GM21423 (cell line): ENCODE results near the gene TDRD12.

ENCODE experiments used
- ATAC-seq: cut with Tn5 transposase; IDR thresholded peaks from one replicate; pipeline ENCODE4 v1.9.1; 2021; ENCODE audit warnings: mild to moderate bottlenecking, moderate library complexity; ENCODE audit not compliant: unreplicated experiment

Gene TDRD12

GRCh38 chr19:32800754-32801153 lies 81.2 kb downstream of the TDRD12 start:
- ATAC-seq: no peak

GRCh38 chr19:32802840-32803239 lies 83.3 kb downstream of the TDRD12 start:
- ATAC-seq: no peak

GRCh38 chr19:32808236-32808635 lies 88.7 kb downstream of the TDRD12 start:
- ATAC-seq: no peak

GRCh38 chr19:32809254-32809653 lies 89.7 kb downstream of the TDRD12 start:
- ATAC-seq: no peak

GRCh38 chr19:32809754-32810153 lies 90.2 kb downstream of the TDRD12 start:
- no peak for ATAC-seq

GRCh38 chr19:32810452-32810851 lies 90.9 kb downstream of the TDRD12 start:
- ATAC-seq: no peak

GRCh38 chr19:32811151-32811550 lies 91.6 kb downstream of the TDRD12 start:
- no peak for ATAC-seq

- ATAC-seq: no peak
Measured at GRCh38 chr19:32812036-32812435, 92.5 kb downstream of the TDRD12 start.

GRCh38 chr19:32812571-32812970 lies 93.0 kb downstream of the TDRD12 start:
- no peak for ATAC-seq

GRCh38 chr19:32813862-32814425 lies 94.4 kb downstream of the TDRD12 start:
- no peak for ATAC-seq

- ATAC-seq: no peak
Measured at GRCh38 chr19:32814624-32815023, 95.1 kb downstream of the TDRD12 start.

GRCh38 chr19:32816555-32817099 lies 97.1 kb downstream of the TDRD12 start:
- ATAC-seq: no peak

GRCh38 chr19:32817569-32818476 lies 98.3 kb downstream of the TDRD12 start:
- no peak for ATAC-seq

GRCh38 chr19:32818536-32818935 lies 99.0 kb downstream of the TDRD12 start:
- ATAC-seq: no peak

- no peak for ATAC-seq
Measured at GRCh38 chr19:32819419-32820400, 100.1 kb downstream of the TDRD12 start.

GRCh38 chr19:32822916-32823746 lies 103.6 kb downstream of the TDRD12 start:
- ATAC-seq: no peak

GRCh38 chr19:32823747-32824102 lies 104.2 kb downstream of the TDRD12 start:
- no peak for ATAC-seq

GRCh38 chr19:32824191-32824751 lies 104.7 kb downstream of the TDRD12 start:
- no peak for ATAC-seq

- ATAC-seq: no peak
Measured at GRCh38 chr19:32824916-32825608, 105.5 kb downstream of the TDRD12 start.
